GM21723 (cell line): ENCODE results near the gene PPP4R4.
"Not testable (repeated sequence)": the region's sequence is repeated elsewhere in the genome, so short reads cannot be mapped to it uniquely, and the experiment has no call there.

ENCODE experiments used
- ATAC-seq: cut with Tn5 transposase; IDR thresholded peaks from one replicate; pipeline ENCODE4 v1.9.1; 2021; ENCODE audit warnings: mild to moderate bottlenecking, moderate library complexity; ENCODE audit not compliant: unreplicated experiment

Gene PPP4R4

DNA sequence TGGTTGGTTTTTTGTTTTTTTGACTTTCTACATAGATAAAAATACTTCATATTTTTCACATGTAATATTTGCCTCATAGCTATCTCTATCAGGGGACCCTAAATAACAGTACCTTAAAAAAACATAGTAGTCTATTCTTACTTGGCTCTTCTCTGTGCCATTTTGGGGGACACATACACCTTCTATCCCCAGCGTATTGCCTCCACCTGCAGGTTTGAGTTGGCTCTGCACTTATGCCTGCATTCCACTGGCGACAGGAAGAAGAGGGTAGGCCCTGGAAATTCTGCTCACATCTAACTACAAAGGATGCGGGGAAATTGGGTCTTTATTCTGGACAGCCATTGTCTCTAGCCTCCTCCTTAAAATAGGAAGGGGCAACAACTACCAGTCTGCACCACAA, 30.9 kb upstream of the PPP4R4 start:
- ATAC-seq: no peak

DNA sequence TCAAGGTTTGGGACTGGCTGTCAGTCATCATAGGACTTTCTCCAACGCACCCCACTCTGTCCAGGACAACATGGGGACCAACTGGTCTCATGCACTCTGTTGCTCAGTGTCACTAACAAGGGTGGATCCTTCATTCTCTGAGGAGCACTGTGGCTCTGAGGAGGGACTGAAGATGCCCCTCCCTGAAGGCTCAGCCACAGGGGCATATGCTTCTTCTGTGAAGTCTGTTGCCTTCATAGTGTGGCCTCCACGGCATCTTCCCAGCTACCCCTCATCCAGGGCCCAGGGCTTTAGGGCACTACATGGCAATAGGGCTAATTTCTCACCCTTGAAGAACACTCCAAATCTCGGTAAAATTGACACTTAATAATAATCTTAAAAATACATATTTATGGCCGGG, 30.4 kb upstream of the PPP4R4 start:
- ATAC-seq: no peak

DNA sequence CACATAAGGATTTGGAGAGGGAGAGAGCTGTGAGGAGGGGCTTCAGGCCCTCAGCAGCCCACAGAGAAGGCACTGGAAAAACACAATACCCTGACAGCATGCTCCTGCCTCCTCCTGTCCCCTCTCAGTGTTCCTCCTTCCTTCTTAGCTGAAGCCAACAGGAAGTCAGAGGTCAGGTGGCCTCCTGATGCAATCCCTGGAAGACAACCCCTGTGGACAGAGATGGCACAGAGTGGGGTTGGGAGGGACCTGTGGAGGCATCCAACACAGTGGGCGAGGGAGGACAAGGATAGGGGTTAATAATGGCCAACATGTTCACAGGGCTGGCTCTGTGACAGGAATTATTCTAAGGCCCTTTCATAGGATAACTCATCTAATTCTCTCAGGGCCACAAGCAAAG, 29.4 kb upstream of the PPP4R4 start:
- ATAC-seq: no peak

DNA sequence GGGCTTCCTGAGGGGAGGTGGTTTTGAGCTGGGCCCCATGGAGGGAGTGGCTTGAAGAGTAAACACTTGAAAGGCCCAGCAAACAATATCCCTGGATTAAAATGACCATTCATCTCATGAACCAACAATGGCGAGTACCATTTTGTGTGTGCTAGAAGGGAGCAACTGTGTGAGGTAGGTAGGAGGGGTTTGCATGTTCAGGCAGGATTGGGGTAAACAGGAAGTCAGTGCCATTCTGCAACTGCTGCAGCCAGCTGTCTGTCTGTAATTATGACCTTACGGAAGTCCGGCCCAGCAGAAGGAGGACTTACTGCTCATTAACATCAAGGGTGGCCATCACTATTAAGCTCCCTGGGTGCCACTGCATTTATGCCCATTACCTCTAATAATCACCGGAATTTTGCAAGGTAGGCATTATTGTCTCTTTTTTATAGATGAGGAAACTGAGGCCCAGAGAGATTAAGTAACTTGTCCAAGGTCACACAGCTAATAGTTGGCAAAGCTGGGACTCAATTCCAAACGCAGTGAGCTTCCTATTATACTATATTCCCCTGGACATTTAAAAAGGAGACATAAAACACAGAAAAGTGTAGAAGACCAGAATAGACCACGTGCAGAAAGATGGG, 28.1 kb upstream of the PPP4R4 start:
- no peak for ATAC-seq

DNA sequence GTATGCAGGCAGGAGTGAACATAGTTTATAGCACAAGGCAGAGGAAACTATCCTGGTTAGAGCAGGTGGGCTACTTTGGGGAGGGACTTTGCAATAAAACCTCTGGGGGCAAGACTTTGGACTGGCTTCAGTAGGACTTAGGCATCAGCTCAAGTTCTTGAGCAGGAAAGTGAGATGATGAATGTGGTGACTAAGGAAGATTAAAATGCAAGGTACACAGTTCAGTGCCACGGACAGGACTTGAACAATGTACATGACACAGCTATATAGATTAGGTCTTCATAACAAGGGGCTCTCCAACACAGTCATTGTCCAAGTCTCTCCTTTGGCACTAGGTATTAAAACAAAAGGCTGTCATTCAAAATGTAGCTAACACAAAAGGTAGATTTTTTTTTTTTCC, 21.4 kb upstream of the PPP4R4 start:
- ATAC-seq: no peak

DNA sequence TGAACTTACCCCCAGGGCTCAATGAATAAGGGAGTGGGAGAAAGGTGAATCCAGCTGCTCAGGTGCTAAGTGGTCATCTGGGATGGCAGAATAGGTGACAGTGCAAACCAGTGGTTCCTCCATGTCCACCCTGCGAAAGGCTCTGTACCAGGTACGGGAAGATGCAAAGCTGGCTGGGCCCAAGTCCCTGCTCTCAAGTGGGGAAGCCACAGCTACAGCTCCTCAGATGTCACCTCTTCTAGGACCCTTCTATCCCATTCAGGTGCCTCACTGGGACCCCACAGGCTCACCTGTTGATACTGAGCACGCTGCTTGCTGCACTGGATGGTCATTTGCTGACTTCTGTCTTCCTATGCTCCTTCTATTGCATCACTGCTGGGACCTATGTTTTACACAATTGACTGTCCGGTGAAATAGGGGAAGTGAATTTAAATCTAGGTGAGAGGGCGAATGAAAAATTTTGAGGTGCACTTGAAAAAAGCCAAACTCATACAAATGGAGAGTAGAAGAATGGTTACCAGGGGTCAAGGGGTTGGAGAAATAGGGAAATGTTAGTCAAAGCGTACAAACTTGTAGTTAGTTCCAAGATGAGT, 20.3 kb upstream of the PPP4R4 start:
- ATAC-seq: no peak

DNA sequence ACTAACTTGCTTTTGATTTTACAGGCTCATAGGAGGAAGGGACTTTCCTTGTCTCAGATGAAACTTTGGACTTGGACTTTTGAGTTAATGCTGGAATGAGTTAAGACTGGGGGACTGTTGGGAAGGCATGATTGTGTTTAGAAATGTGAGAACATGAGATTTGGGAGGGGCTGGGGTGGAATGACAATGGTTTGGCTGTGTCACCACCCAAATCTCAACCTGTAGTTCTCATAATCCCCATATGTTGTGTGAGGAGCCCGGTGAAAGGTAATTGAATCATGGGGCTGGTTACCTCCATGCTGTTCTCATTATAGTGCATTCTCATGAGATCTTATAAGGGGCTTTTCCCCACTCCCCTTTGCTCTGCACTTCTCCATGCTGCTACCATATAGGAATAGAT, 18.0 kb upstream of the PPP4R4 start:
- ATAC-seq: not testable (repeated sequence)

DNA sequence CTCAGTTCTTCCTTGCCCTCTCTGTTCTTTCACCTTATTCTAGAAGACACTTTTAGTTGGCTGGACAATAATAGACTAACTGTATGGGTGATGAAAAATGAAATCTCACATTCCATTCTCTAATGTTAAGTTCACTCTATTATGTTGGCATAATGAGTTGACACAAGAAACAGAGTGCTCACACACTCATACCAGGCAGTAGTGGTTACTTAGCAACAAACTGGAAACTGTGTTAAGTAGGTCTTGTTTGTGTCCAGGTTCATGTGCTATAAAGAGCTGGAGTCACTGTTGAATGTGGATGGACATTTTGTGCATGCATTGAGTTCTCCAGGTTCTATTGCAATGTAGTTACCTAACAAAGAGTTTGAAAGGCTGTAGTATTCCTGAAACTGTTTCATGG, 16.9 kb upstream of the PPP4R4 start:
- no peak for ATAC-seq

DNA sequence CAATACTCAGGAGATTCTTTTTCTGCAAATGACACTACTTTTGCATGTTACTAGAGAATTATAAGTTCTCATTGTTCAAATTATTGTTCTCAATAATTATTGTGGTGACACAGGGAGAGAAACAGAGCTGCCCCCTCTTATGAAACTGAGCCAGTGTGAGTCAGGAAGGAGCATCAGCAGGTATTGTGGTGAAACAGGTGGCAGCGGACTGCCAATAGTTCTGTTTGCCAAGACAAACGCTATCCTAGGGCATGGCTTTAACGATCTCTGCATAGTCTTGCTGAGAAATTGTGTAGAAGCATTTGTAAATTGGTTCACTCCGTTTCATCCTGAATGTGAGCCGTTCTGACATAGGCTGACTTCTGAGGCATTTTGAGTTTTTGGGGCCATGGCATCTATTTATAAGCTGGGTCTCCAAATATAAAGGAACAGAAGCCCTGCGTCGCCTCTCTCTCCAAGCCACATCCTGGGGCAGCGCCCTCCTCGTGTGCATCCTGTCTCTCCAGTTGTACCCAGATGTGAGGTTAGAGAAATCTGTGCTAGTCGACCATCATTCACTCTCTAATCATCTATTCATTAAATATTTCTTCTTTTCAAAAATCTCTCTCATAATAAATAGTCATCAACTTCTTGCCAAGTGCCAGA, 15.8 kb upstream of the PPP4R4 start:
- no peak for ATAC-seq

DNA sequence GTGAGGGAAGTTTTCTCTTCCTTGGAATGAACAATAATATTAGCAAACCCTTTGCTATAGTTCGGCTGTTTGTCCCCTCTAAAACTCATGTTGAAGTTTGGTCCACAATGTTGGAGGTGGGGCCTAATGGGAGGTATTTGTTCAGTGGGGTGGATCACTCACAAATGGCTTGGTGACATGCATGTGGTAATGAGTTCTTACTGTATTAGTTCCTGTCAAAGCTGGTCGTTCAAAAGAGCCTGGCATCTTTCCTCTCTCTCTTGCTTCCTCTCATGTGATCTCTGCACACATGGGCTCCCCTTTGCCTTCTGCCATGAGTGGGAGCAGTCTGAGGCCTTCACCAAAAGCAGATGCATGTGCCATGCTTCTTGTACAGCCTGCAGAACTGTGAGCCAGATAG, 13.1 kb upstream of the PPP4R4 start:
- no peak for ATAC-seq

DNA sequence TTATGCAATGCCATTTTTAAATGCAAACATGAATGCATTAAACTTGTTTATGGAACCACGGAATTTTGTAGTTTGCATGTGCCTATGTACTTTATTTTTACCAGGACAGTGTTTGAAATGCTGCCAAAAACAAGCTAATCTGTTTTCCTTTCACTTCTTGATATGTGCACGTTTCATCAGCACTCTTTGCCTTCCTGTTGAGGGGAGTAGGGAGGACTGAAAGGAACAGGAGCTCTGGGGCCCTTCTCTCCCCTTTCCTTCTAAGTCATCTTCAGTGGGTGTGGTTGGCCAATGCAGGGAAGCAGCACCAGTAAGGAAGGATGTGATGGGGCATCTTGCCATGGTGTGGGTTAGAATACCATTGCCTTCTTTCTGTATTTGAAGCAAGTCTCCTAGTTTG, 12.1 kb upstream of the PPP4R4 start:
- no peak for ATAC-seq

DNA sequence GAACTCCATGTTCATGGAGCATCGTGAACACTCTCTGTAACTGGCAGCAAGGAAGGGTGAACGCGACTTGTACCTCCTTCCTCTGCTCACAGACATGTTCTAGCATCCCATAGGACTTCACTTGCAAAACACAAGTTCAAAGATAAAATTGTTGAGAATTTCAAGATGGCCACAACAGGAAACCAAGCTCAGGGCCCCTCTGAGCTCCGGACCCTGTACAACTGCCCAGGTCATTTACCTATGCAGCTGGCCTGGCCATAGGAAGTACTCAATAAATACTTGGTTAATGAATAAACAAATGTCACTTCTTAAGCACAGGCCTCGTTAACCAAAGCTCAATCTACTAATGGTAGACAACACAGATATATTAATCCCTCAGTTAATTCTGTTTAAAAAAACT, 11.7 kb upstream of the PPP4R4 start:
- no peak for ATAC-seq

DNA sequence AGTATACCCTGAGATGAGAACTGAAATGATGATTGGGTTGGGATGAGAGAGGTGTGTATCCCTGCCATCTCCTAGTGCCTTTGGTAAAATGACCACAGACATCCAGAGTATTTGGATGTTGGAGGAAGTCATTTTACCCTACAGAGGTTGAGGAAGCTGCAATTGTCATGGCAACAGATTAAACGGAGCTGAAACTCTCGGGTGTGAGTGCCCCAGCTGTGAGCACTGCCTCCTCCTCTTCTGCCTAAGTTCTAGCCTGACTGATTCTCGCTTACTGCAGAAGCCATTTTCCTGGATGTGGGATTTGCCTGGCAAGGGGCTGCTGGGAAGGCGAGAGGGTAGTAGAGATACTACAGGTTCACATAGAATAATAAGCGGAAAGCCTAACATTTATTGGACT, 10.3 kb upstream of the PPP4R4 start:
- ATAC-seq: no peak

DNA sequence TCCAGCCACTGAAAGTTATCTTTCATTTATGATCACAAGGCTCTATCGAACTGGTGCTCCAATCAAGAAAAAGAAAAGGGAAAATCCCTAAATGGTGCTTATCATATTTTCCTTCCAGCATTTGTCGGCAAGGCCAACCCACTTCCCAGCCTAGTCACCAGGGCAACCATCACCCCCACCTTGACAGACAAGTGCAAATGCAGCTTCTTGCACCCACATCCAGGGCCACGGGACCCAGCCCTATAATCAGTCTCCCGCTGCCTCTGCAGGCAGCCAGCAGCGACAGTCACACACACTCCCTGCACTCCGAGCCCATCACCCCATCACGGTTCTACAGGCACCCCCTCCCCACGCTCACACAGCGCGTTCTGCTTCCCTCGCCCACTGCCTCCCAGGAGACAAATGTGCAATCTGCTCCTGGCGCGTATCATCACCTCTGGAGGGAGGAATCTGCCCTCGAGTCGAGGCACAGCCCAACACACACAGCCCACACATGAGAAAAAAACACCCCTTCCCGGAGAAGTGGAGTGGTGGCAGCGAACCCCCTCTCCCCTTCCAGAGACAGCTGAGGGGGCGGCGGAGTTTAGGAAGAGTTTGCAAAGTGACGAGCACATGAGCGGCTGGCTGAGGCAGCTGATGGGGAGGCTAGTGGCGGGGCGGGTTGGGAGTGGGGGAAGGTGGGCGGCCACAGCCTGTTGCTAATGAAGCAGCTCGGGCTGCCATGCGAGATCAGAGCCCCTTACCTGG, 9.3 kb upstream of the PPP4R4 start:
- no peak for ATAC-seq

DNA sequence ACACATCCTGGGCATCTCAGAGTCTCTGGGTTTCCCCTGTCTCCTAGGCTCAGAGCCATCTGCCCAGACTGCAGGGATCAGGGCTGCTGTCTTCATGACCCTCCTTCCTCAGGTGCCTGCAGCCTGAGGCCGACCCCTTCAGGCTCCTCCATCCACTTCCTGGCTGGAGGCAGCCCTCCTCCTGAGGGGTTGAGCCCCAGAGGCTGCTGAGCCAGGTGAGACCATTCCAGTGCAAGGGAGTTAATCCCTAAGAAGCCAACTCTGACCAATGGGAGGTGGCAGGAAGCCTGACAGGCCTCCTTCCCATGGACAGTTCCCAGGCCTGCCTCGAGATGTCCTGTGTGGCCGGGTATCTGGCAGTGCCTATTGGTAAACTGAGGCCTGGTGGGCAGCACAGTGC, 8.4 kb upstream of the PPP4R4 start:
- ATAC-seq: no peak

DNA sequence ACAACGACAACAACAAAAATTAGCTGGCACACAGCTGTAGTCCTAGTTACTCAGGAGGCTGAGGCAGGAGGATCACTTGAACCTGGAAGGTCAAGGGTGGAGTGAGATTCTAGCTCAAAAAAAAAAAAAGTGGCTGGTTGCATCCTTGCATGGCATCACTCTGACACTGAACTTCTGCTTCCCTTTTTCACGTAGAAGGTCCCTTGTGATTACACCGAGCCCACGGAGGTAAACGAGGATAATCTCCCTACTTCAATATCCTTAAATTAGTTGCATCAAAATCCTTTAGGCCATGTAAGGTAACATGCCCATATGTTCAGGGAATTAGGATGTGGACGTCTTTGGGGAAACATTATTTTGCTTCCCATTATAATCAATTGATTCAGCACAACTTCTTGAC, 4.0 kb upstream of the PPP4R4 start:
- no peak for ATAC-seq

DNA sequence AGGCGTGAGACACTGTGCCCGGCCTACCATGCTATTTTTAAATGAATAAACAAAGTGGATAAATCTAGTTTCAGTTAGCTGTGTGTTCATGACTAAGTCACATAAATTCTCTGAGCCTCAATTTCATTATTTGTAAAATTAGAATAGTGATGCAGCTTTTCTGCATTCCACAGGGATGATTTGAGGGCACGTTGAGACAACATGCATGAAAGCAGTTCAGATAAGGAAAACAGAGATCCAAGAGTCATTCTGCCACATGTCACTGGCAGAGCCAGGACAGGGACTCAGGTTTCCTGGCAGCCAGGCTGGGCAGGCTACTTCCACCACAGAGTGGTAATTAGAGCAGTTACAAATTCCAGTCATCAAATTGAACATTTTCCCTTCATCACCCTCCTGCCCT, 2.9 kb upstream of the PPP4R4 start:
- ATAC-seq: no peak

DNA sequence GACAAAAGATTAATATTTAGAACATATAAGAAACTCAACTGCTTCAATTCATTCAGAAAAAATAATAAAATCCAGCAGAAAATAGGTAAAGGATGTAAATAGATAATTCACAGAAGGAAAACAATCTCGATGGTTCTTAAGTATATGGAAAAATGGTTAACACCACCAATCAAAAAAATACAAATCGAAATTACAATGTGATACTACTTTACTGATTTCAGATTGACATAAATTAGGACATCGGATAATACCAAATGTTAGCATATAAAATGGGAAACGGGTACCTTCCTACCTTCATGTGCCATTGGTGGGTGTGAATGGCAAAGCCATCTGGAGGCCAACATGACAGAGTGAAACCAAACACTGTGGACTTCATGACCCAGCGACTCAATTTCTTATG, 1.6 kb upstream of the PPP4R4 start:
- ATAC-seq: no peak

DNA sequence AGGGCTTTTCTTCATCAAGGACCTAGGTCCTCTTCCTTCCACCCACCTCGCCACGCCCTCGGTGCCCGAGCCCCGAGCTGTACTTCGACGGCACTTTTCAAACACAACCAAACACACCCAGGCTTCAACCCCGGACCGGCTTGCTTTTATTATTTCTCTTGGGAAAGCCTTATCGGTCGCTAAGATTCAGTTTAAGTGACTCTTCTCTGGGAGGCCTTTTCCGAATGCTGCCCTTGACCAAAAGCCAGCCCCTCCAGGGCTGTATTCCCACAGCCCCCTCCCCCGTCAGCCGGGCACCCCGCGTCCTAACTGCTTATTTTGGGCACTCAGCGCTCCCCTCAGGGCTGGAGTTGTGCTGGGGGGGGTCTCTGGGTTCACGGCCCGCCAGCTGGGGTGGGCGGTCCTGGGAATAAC, 644 bp upstream of the PPP4R4 start:
- peak; percentile 10 for ATAC-seq

DNA sequence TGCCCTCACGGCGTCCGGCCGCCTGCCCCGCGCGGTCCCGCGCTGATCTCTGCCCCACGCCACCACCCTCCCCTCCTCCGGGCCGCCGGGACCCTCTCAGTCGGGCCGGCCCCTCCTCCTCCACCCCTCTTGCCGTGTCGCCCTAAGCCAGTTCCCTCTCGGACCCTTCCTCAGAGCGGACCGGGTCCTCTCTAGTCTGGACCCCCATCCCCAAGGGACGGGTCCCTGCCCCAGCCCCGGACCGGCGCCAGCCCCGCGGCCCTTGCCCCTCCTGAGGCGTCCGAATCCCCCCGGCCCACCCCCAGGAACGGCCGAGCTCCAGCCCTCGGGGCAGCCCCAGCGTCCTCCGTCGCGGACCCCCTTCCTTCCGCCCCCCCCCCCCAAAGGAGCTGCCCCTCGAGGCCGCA, 485 bp downstream of the PPP4R4 start:
- no peak for ATAC-seq

DNA sequence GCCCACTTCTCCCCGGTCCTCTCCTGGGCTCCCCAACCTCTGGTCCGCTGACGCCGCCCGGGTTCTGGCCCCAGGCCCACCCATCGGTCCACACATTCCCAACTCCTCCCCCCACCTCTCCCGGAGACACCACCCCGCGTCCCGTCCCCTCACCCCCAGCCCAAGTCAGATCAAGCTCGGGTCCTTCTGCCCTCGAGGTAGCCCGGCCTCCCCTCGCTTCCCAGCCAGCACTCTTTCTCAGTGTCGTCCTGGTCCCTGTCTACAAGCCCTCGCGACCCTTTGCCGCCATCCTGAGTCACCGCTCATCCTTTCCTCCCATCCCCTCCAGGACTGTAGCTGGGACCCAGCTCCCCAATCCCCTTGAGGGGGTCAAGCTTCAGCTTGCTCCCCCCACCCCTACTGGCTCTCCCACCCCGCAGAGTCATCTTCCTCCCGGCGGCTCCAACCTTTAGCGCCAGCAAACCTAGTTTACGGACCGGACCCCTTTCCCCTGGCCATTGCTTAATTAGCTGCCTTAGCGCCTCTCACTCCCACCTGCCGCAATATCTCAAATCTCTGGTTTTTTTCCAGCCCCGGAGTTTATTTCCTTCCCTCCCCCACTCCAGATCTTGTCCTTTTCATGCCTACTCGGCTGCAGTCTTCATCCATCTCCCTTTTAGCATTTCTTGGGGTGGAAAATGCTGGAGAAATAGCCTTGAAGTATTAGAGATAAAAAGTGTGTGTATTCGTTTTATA, 1.1 kb downstream of the PPP4R4 start:
- ATAC-seq: no peak
